H1 (cell line): ENCODE data around the gene SLC35F1.

Source experiments
- CBX5 ChIP-seq: fragments of 300-800, 300-1000 bp; sonication (generic); IDR thresholded peaks from 2 replicates; pipeline ENCODE4 v1.7.1; 2016; ENCODE audit warnings: antibody characterized with exemption, low read length, low read depth
- CREB1 ChIP-seq: IDR thresholded peaks from 2 replicates; pipeline ENCODE4 v1.6.1; 2012; ENCODE audit warnings: inconsistent platforms
- E2F6 ChIP-seq: IDR thresholded peaks from 2 replicates; pipeline ENCODE4 v1.6.1; 2012; ENCODE audit warnings: inconsistent platforms
- JUN ChIP-seq: IDR thresholded peaks from 2 replicates; pipeline ENCODE4 v1.6.1; 2011; ENCODE audit warnings: low read depth, mild to moderate bottlenecking, improper control_type of control experiment, low read length
- MAX ChIP-seq: IDR thresholded peaks from 2 replicates; pipeline ENCODE4 v1.6.1; 2012; ENCODE audit warnings: inconsistent platforms
- PHF8 ChIP-seq: fragments of 200-600 bp; sonication (generic); conservative IDR thresholded peaks from 2 replicates; pipeline ENCODE4 v1.7.1; 2012; ENCODE audit warnings: low read depth, mild to moderate bottlenecking, inconsistent platforms, low read length, moderate library complexity
- POLR2A ChIP-seq, 2 experiments: IDR thresholded peaks; 1 replicate in 1 of 2; 2 replicates in 1 of 2; pipeline ENCODE4 v1.6.1; 2011; ENCODE audit warnings: low read depth in 2 of 2, low read length in 2 of 2, mild to moderate bottlenecking in 2 of 2; ENCODE audit errors: control extremely low read depth in 1 of 2
- POLR2AphosphoS5 ChIP-seq: IDR thresholded peaks from 2 replicates; pipeline ENCODE4 v1.6.1; 2011; ENCODE audit warnings: low read depth, low read length
- RFX5 ChIP-seq: IDR thresholded peaks from 2 replicates; pipeline ENCODE4 v1.6.1; 2011; ENCODE audit warnings: low read depth, low read length, improper control_type of control experiment, borderline replicate concordance
- RXRA ChIP-seq: IDR thresholded peaks from 2 replicates; pipeline ENCODE4 v1.6.1; 2011; ENCODE audit warnings: low read depth, mild to moderate bottlenecking, low read length, moderate library complexity; ENCODE audit not compliant: insufficient read depth
- TAF7 ChIP-seq: optimal IDR thresholded peaks from 2 replicates; pipeline ENCODE3; 2011; ENCODE audit warnings: low read depth, mild to moderate bottlenecking, inconsistent platforms, low read length, moderate library complexity, borderline replicate concordance
- TCF12 ChIP-seq: IDR thresholded peaks from 2 replicates; pipeline ENCODE4 v1.6.1; 2011; ENCODE audit warnings: low read depth, mild to moderate bottlenecking, low read length
- USF2 ChIP-seq: IDR thresholded peaks from 2 replicates; pipeline ENCODE4 v1.6.1; 2011; ENCODE audit warnings: low read length, improper control_type of control experiment
- YY1 ChIP-seq: IDR thresholded peaks from 2 replicates; pipeline ENCODE4 v1.6.1; 2011; ENCODE audit warnings: low read depth, mild to moderate bottlenecking, low read length

- TF ChIP-seq POLR2A (IDR thresholded peaks at IDR 0.05; ENCODE audit: control extremely low read depth in 1 of 2, low read depth in 2 of 2, low read length in 2 of 2) = no peak
- no peak for TF ChIP-seq RFX5
- no peak for TF ChIP-seq E2F6
- no peak for TF ChIP-seq POLR2AphosphoS5
- TF ChIP-seq RXRA = no peak
- no peak for TF ChIP-seq TAF7
- no peak for TF ChIP-seq MAX
- TF ChIP-seq JUN = no peak
- TF ChIP-seq USF2 = no peak
- TF ChIP-seq TCF12 = no peak
- TF ChIP-seq YY1 = no peak
- no peak for TF ChIP-seq PHF8
- no peak for TF ChIP-seq CBX5
- no peak for TF ChIP-seq CREB1
Measured at GRCh38 chr6:117930645-117931044, 23.6 kb downstream of the SLC35F1 start.
